SH-SY5Y (cell line): ENCODE results near the gene ITPK1.

Experiments
- GATA2 ChIP-seq: IDR thresholded peaks from 2 replicates; pipeline ENCODE4 v1.6.1; 2011; ENCODE audit warnings: mild to moderate bottlenecking, low read depth, low read length
- GATA3 ChIP-seq: IDR thresholded peaks from 2 replicates; pipeline ENCODE4 v1.6.1; 2011; ENCODE audit warnings: low read depth, mild to moderate bottlenecking, low read length, moderate library complexity

DNA sequence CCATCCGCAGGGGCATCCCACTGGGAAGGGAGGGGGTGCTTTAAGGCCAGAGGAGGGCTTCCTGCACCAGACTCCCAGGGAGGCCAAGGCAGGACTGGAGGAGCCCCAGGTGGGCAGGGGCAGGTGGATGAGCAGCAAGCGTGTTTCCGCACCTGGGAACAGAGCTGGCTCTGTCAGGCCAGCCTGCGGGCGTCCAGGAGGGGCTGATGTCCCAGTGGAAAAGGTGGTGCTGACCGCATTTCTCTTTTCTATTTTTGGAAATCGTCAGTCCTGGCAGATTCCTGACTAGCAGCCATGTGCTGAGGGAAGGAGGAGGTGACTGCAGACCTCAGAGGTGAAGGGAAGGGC, 165.6 kb downstream of the ITPK1 start:
- TF ChIP-seq GATA2 (no peak), GATA3 (no peak)
